ENCODE data around the gene SPATA31E1.

The SPATA31E1 gene

GRCh38 chr9:87873607-87874303 lies 8.9 kb upstream of the SPATA31E1 start:
- no peak for TF ChIP-seq FOXP2 (optimal IDR thresholded peaks at IDR 0.05; ENCODE audit: borderline replicate concordance, extremely low read depth, extremely low read length, insufficient read depth)
- TF ChIP-seq POLR2AphosphoS5 (IDR thresholded peaks at IDR 0.05; ENCODE audit: low read depth, low read length) = no peak
- TF ChIP-seq SIN3A (IDR thresholded peaks at IDR 0.05; ENCODE audit: borderline replicate concordance, insufficient read depth, low read length) = no peak
- TF ChIP-seq TAF1 (IDR thresholded peaks at IDR 0.05; ENCODE audit: borderline replicate concordance, insufficient read depth, low read length) = no peak
- TF ChIP-seq REST (IDR thresholded peaks at IDR 0.05; ENCODE audit: insufficient read depth in 1 of 2, low read depth in 2 of 2, low read length in 2 of 2) = no peak

- no peak for TF ChIP-seq TAF1 (IDR thresholded peaks at IDR 0.05; ENCODE audit: borderline replicate concordance, insufficient read depth, low read length)
- TF ChIP-seq POLR2AphosphoS5 (IDR thresholded peaks at IDR 0.05; ENCODE audit: low read depth, low read length) = no peak
- no peak for TF ChIP-seq REST (IDR thresholded peaks at IDR 0.05; ENCODE audit: insufficient read depth in 1 of 2, low read depth in 2 of 2, low read length in 2 of 2)
- TF ChIP-seq FOXP2 (optimal IDR thresholded peaks at IDR 0.05; ENCODE audit: borderline replicate concordance, extremely low read depth, extremely low read length, insufficient read depth) = no peak
- no peak for TF ChIP-seq SIN3A (IDR thresholded peaks at IDR 0.05; ENCODE audit: borderline replicate concordance, insufficient read depth, low read length)
Measured at GRCh38 chr9:87874304-87874623, 8.4 kb upstream of the SPATA31E1 start.

GRCh38 chr9:87875060-87875459 lies 7.6 kb upstream of the SPATA31E1 start:
- TF ChIP-seq SIN3A (IDR thresholded peaks at IDR 0.05; ENCODE audit: borderline replicate concordance, insufficient read depth, low read length) (no peak), FOXP2 (optimal IDR thresholded peaks at IDR 0.05; ENCODE audit: borderline replicate concordance, extremely low read depth, extremely low read length, insufficient read depth) (no peak)

- TF ChIP-seq FOXP2 (optimal IDR thresholded peaks at IDR 0.05; ENCODE audit: borderline replicate concordance, extremely low read depth, extremely low read length, insufficient read depth) (no peak), SIN3A (IDR thresholded peaks at IDR 0.05; ENCODE audit: borderline replicate concordance, insufficient read depth, low read length) (no peak), POLR2AphosphoS5 (IDR thresholded peaks at IDR 0.05; ENCODE audit: low read depth, low read length) (no peak), TAF1 (IDR thresholded peaks at IDR 0.05; ENCODE audit: borderline replicate concordance, insufficient read depth, low read length) (no peak), REST (IDR thresholded peaks at IDR 0.05; ENCODE audit: insufficient read depth in 1 of 2, low read depth in 2 of 2, low read length in 2 of 2) (no peak)
Measured at GRCh38 chr9:87875831-87876545, 6.7 kb upstream of the SPATA31E1 start.

- no peak for TF ChIP-seq FOXP2 (optimal IDR thresholded peaks at IDR 0.05; ENCODE audit: borderline replicate concordance, extremely low read depth, extremely low read length, insufficient read depth)
- TF ChIP-seq REST (IDR thresholded peaks at IDR 0.05; ENCODE audit: insufficient read depth in 1 of 2, low read depth in 2 of 2, low read length in 2 of 2) = no peak
- no peak for TF ChIP-seq TAF1 (IDR thresholded peaks at IDR 0.05; ENCODE audit: borderline replicate concordance, insufficient read depth, low read length)
- no peak for TF ChIP-seq SIN3A (IDR thresholded peaks at IDR 0.05; ENCODE audit: borderline replicate concordance, insufficient read depth, low read length)
- TF ChIP-seq POLR2AphosphoS5 (IDR thresholded peaks at IDR 0.05; ENCODE audit: low read depth, low read length) = no peak
Measured at GRCh38 chr9:87876708-87877107, 6.0 kb upstream of the SPATA31E1 start.

Data from PFSK-1 (cell line).